Kidney (tissue), 14 donors: ENCODE measurements around the gene HAUS3. TPM values are rescaled to one million over a fixed set of nuclear protein-coding genes. Genes with fewer than 3 reads are reported as not detected.
A peak's percentile ranks its signal among the peaks of the same experiment; 100 is the strongest.

ENCODE experiments used
- DNase-seq, 5 donors: peaks; one replicate each; pipeline ENCODE4 v3.0.0-alpha.2; 2013 to 2020
- FAIRE-seq: peaks from 2 replicates; lab custom pipeline; 2012; peaks lifted over from hg19 to GRCh38; lab: Jason Lieb, UNC
- H3K27ac ChIP-seq, 2 donors: one replicate each; pipeline ENCODE4 v1.7.0; 2013; ENCODE audit warnings: low read depth in 2 of 2, low read length in 2 of 2, inconsistent platforms in 1 of 2
- H3K27me3 ChIP-seq: one replicate; pipeline ENCODE4 v1.7.1; 2013; ENCODE audit warnings: low read length, inconsistent platforms; ENCODE audit not compliant: control insufficient read depth, insufficient read depth
- H3K36me3 ChIP-seq, 3 donors: one replicate each; pipeline versions ENCODE4 v1.7.0 to v1.7.1; 2013; ENCODE audit warnings: low read length in 3 of 3, control low read depth in 1 of 3, inconsistent platforms in 1 of 3; ENCODE audit not compliant: insufficient read depth in 3 of 3, control insufficient read depth in 2 of 3
- H3K4me1 ChIP-seq, 3 donors: one replicate each; pipeline versions ENCODE4 v1.7.0 to v1.7.1; 2013; ENCODE audit warnings: low read length in 3 of 3, inconsistent platforms in 1 of 3, low read depth in 1 of 3; ENCODE audit not compliant: control insufficient read depth in 2 of 3, insufficient read depth in 2 of 3
- H3K4me3 ChIP-seq, 3 donors: one replicate each; pipeline versions ENCODE4 v1.7.0 to v1.8.1; 2013; ENCODE audit warnings: low read length in 3 of 3, control low read depth in 1 of 3, inconsistent platforms in 1 of 3
- H3K9ac ChIP-seq, 3 donors: one replicate each; pipeline versions ENCODE4 v1.7.0 to v1.7.1; 2013; ENCODE audit warnings: low read length in 3 of 3, control low read depth in 1 of 3, inconsistent platforms in 1 of 3
- H3K9me3 ChIP-seq, 3 donors: one replicate each; pipeline versions ENCODE4 v1.7.0 to v1.7.1; 2013; ENCODE audit warnings: low read length in 3 of 3, control low read depth in 1 of 3, inconsistent platforms in 1 of 3; ENCODE audit not compliant: control insufficient read depth in 2 of 3, insufficient read depth in 1 of 3
- CTCF ChIP-seq: IDR thresholded peaks from 3 replicates; pipeline ENCODE4 v1.5.1; 2012; ENCODE audit warnings: mild to moderate bottlenecking, moderate library complexity, borderline replicate concordance; ENCODE audit not compliant: insufficient read depth; ENCODE audit errors: extremely low read depth
- intact Hi-C: fragments of 100-400 bp; cut with DNase I; formaldehyde crosslinking; loops from one replicate; pipeline ENCODE4 v1.11.1; 2022
- polyA plus RNA-seq: library from polyadenylated mRNA; stranded (reverse); fragments of 350-450 nt; fragmentation: Illumina TruSeq; extraction: RNeasy Lipid Tissue Mini Kit (QIAGEN cat#74804); gene quantifications from one replicate; pipeline ENCODE4 v1.2.3, GENCODE V29; 2014; ENCODE audit warnings: low read depth, low replicate concordance; ENCODE audit not compliant: insufficient read depth
- total RNA-seq: library from RNA; stranded (reverse); fragmentation: NEBNext Ultra II Directional; extraction: Animal tissue kit (Norgen Biotek cat#: 25700); gene quantifications from one replicate; pipeline ENCODE4 v1.2.1, GENCODE V29; 2021
- donor health status: control.
- donor health status: control.
- donor health status: control.
- donor health status: control.
- donor health status: control.
- donor health status: DM: yes; HTN: yes; CAD: no.
- donor health status: Normal renal cell carcinoma (clear cell type).

HAUS3 gene
- total and polyA plus RNA-seq, 2 donors from 2014 or later, result 4.1 to 12.1 TPM

- no peak for TF ChIP-seq CTCF
- no peak overlapping the region for H3K27ac ChIP-seq
- FAIRE-seq, result no peak
- intact Hi-C loops, result no loop called here
- peak in 1 of 5 donors; percentile 71 for DNase-seq
- no peak overlapping the region for H3K4me3 ChIP-seq
- H3K9me3 ChIP-seq, result no peaks in the 10 kb centered on the region
- H3K36me3 ChIP-seq, result no peaks in the 10 kb centered on the region
- H3K27me3 ChIP-seq, result no peaks in the 10 kb centered on the region
- H3K4me1 ChIP-seq, result peaks cover 0 to 28% (median 4%) of the 10 kb centered on the region in 3 donors
- H3K9ac ChIP-seq, result peak overlapping the region in 1 of 3 donors; percentile 34
These were observed 23.5 kb upstream of the HAUS3 start for GRCh38 chr4:2265113-2266110.

- peaks cover 0 to 36% (median 8%) of the 10 kb centered on the region in 3 donors for H3K4me1 ChIP-seq
- FAIRE-seq, result no peak
- H3K36me3 ChIP-seq, result no peaks in the 10 kb centered on the region
- peak in 1 of 5 donors; percentile 71 for DNase-seq
- H3K27me3 ChIP-seq, result no peaks in the 10 kb centered on the region
- intact Hi-C loops, result no loop called here
- H3K9me3 ChIP-seq, result no peaks in the 10 kb centered on the region
- no peak overlapping the region for H3K4me3 ChIP-seq
- TF ChIP-seq CTCF, result no peak
- no peak overlapping the region for H3K9ac ChIP-seq
- H3K27ac ChIP-seq, result no peak overlapping the region
These were observed 22.6 kb upstream of the HAUS3 start for GRCh38 chr4:2264481-2265041.

GRCh38 chr4:2263926-2264321 is 22.0 kb upstream of the HAUS3 start:
- Histone ChIP-seq H3K9me3 (no peaks in the 10 kb centered on the region), H3K4me3 (no peak overlapping the region), H3K36me3 (no peaks in the 10 kb centered on the region), H3K27me3 (no peaks in the 10 kb centered on the region), H3K27ac (no peak overlapping the region), H3K9ac (no peak overlapping the region), H3K4me1 (peaks cover 0 to 41% (median 10%) of the 10 kb centered on the region in 3 donors)
- TF ChIP-seq CTCF, result no peak
- peak in 1 of 5 donors; percentile 64 for DNase-seq
- intact Hi-C loops, result no loop called here
- no peak for FAIRE-seq
